ENCODE data around the gene MPEG1. TPM values are rescaled to one million over a fixed set of nuclear protein-coding genes. Genes with fewer than 3 reads are reported as not detected.

MPEG1 gene
- total RNA-seq, 2 experiments from 2014 or later: 0.64 to 0.65 TPM

Other genes starting within 250 kb of the MPEG1 start
- gene GLYATL1B, start 126.6 kb downstream of the MPEG1 start, total RNA-seq: not detected
- under 1 TPM; 0.22 to 0.57 TPM for gene FAM111B, start 105.7 kb downstream of the MPEG1 start, total RNA-seq
- 10 to 100 TPM; 23.3 to 33.4 TPM for gene FAM111A, start 70.1 kb downstream of the MPEG1 start, total RNA-seq
- gene DTX4, start 40.8 kb downstream of the MPEG1 start, total RNA-seq: under 1 TPM; 0.68 to 0.97 TPM
- gene OR5AN1, start 146.0 kb upstream of the MPEG1 start, total RNA-seq: not detected
- gene OR5A2, start 213.5 kb upstream of the MPEG1 start, total RNA-seq: not detected
- not detected for gene OR5A1, start 223.5 kb upstream of the MPEG1 start, total RNA-seq
- not detected for gene OR4D6, start 244.0 kb upstream of the MPEG1 start, total RNA-seq